Esophagus muscularis mucosa (tissue), 3 donors: Measurements from ENCODE around the gene DSCAML1.

Source experiments
- CTCF ChIP-seq, 3 experiments: fragments of 200-600 bp in 2 of 3; fragments of 450-650 bp in 1 of 3; sonication (generic) in 2 of 3; IDR thresholded peaks; one replicate each; pipeline ENCODE4 v1.5.1; 2017 to 2019; ENCODE audit warnings: antibody characterized with exemption in 3 of 3, mild to moderate bottlenecking in 2 of 3, moderate library complexity in 1 of 3
- POLR2A ChIP-seq: fragments of 450-650 bp; IDR thresholded peaks from one replicate; pipeline ENCODE4 v1.6.1; 2017; ENCODE audit warnings: antibody characterized with exemption, moderate library complexity, mild to moderate bottlenecking, low read depth
- POLR2AphosphoS5 ChIP-seq, 2 donors: sonication (generic); formaldehyde crosslinking; IDR thresholded peaks; one replicate each; pipeline ENCODE4 v1.6.1; 2017; ENCODE audit warnings: antibody characterized with exemption in 2 of 2

- TF ChIP-seq CTCF (IDR thresholded peaks at IDR 0.05) (no peak), POLR2AphosphoS5 (IDR thresholded peaks at IDR 0.05) (no peak), POLR2A (no peak)
Measured at GRCh38 chr11:117408356-117408755, 388.7 kb downstream of the DSCAML1 start.
